ENCODE data around the gene NLRC3. TPM values are rescaled to one million over a fixed set of nuclear protein-coding genes. Genes with fewer than 3 reads are reported as not detected.

NLRC3 gene
- total RNA-seq, 1 donor from 2014 or later, result 0.23 TPM

DNA sequence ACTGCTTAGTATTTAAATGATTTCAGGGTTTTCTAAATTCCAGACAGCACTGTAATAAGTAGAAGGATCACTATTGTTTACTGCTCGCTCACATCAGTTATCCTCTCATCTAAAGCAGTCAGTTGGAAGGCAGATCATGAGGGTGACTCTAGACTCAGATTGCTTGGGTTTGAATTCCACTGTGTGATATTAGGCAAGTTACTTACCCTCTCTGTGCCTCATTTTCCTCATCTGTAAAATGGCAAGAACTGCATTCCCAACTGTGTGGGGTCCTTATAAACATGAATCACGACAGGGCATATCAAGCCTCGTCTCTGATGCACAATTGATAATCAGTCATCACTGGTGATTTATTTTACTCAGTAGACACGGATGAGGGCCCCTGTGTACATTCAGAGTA, 61.3 kb downstream of the NLRC3 start:
- Mint-ChIP-seq H3K4me3 (ENCODE audit: unreplicated experiment) (no peak overlapping the region), H3K27ac (ENCODE audit: unreplicated experiment) (no peak overlapping the region), H3K4me1 (ENCODE audit: low read depth, unreplicated experiment) (peaks cover 5% of the 10 kb centered on the region), H3K9me3 (ENCODE audit: unreplicated experiment) (no peaks in the 10 kb centered on the region), H3K27me3 (ENCODE audit: low read depth, unreplicated experiment) (no peaks in the 10 kb centered on the region), H3K36me3 (ENCODE audit: low read depth, unreplicated experiment) (peaks cover 23% of the 10 kb centered on the region)
- no peak for TF ChIP-seq CTCF (IDR thresholded peaks at IDR 0.05; ENCODE audit: insufficient read depth, low read depth, low read length)
- no peak for TF ChIP-seq EZH2 (IDR thresholded peaks at IDR 0.05; ENCODE audit: insufficient read depth, low read length)
- no peaks in the 10 kb centered on the region for H3K9me3 ChIP-seq (ENCODE audit: insufficient read depth, low read depth, low read length)
- peaks cover 18% of the 10 kb centered on the region for H3K36me3 ChIP-seq (ENCODE audit: insufficient read depth, low read length)
- H3K4me1 ChIP-seq (ENCODE audit: insufficient read depth, low read length), result peaks cover 6% of the 10 kb centered on the region
- no peaks in the 10 kb centered on the region for H3K27me3 ChIP-seq (ENCODE audit: insufficient read depth, low read length)
- peaks cover 19% of the 10 kb centered on the region for H4K20me1 ChIP-seq (ENCODE audit: insufficient read depth, low read length)
- no peak overlapping the region for H3K9ac ChIP-seq (ENCODE audit: low read length)
- DNase-seq (ENCODE audit: low read depth), result no peak
- H3K4me2 ChIP-seq (ENCODE audit: low read length), result no peak overlapping the region
- H3K27ac ChIP-seq (ENCODE audit: low read depth, low read length), result no peak overlapping the region
- no peaks in the 10 kb centered on the region for H3K79me2 ChIP-seq (ENCODE audit: insufficient read depth, low read length)
- FAIRE-seq, result no peak
- H2AFZ ChIP-seq (ENCODE audit: low read depth, low read length), result no peak overlapping the region
- H3K4me3 ChIP-seq (ENCODE audit: insufficient read depth, low read depth, low read length), result no peak overlapping the region

DNA sequence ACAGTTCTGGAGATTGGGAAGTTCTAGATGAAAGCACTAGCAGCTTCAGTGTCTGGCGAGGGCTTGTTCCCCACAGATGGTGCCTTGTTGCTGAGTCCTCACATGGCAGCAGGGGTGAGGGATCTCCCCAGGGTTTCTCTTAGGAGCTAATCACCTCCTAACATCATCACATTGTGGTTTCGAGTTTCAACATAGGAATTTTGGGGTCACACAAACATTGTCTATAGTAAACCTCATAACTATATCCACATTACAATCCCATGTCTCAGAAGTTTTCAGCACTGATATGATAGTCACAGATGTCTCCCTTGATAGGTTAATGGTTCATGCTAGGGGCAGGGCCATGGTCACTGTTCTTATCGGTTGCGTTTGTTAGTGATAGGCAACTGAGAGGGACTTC, 62.6 kb downstream of the NLRC3 start:
- H3K27me3 Mint-ChIP-seq (ENCODE audit: low read depth, unreplicated experiment), result no peaks in the 10 kb centered on the region
- FAIRE-seq (no peak), DNase-seq (ENCODE audit: low read depth) (peak; percentile 32)
- peaks cover 20% of the 10 kb centered on the region for H4K20me1 ChIP-seq (ENCODE audit: insufficient read depth, low read length)
- H3K9me3 ChIP-seq (ENCODE audit: insufficient read depth, low read depth, low read length), result no peaks in the 10 kb centered on the region
- no peak overlapping the region for H3K4me3 ChIP-seq (ENCODE audit: insufficient read depth, low read depth, low read length)
- H3K36me3 ChIP-seq (ENCODE audit: insufficient read depth, low read length), result peaks cover 18% of the 10 kb centered on the region
- no peak overlapping the region for H3K27ac Mint-ChIP-seq (ENCODE audit: unreplicated experiment)
- H3K4me1 Mint-ChIP-seq (ENCODE audit: low read depth, unreplicated experiment), result no peaks in the 10 kb centered on the region
- H3K27ac ChIP-seq (ENCODE audit: low read depth, low read length), result no peak overlapping the region
- H3K36me3 Mint-ChIP-seq (ENCODE audit: low read depth, unreplicated experiment), result peaks cover 20% of the 10 kb centered on the region
- H3K27me3 ChIP-seq (ENCODE audit: insufficient read depth, low read length), result no peaks in the 10 kb centered on the region
- no peak overlapping the region for H3K9ac ChIP-seq (ENCODE audit: low read length)
- TF ChIP-seq EZH2 (IDR thresholded peaks at IDR 0.05; ENCODE audit: insufficient read depth, low read length), result no peak
- H3K4me3 Mint-ChIP-seq (ENCODE audit: unreplicated experiment), result no peak overlapping the region
- H3K4me1 ChIP-seq (ENCODE audit: insufficient read depth, low read length), result peaks cover 6% of the 10 kb centered on the region
- no peak overlapping the region for H2AFZ ChIP-seq (ENCODE audit: low read depth, low read length)
- H3K79me2 ChIP-seq (ENCODE audit: insufficient read depth, low read length), result no peaks in the 10 kb centered on the region
- no peaks in the 10 kb centered on the region for H3K9me3 Mint-ChIP-seq (ENCODE audit: unreplicated experiment)
- H3K4me2 ChIP-seq (ENCODE audit: low read length), result no peak overlapping the region

- H3K27ac ChIP-seq (ENCODE audit: low read depth, low read length), result no peak overlapping the region
- peaks cover 17% of the 10 kb centered on the region for H3K36me3 Mint-ChIP-seq (ENCODE audit: low read depth, unreplicated experiment)
Measured at GRCh38 chr16:3513892-3514583, 63.2 kb downstream of the NLRC3 start.

More at GRCh38 chr16:3513892-3514583, 63.2 kb downstream of the NLRC3 start:
- no peak overlapping the region for H3K4me3 ChIP-seq (ENCODE audit: insufficient read depth, low read depth, low read length)
- TF ChIP-seq CTCF (IDR thresholded peaks at IDR 0.05; ENCODE audit: insufficient read depth, low read depth, low read length), result no peak
- TF ChIP-seq EZH2 (IDR thresholded peaks at IDR 0.05; ENCODE audit: insufficient read depth, low read length), result no peak
- DNase-seq (ENCODE audit: low read depth), result no peak
- H3K4me1 ChIP-seq (ENCODE audit: insufficient read depth, low read length), result peaks cover 6% of the 10 kb centered on the region
- H4K20me1 ChIP-seq (ENCODE audit: insufficient read depth, low read length), result peaks cover 20% of the 10 kb centered on the region
- no peaks in the 10 kb centered on the region for H3K9me3 ChIP-seq (ENCODE audit: insufficient read depth, low read depth, low read length)
- H3K9me3 Mint-ChIP-seq (ENCODE audit: unreplicated experiment), result no peaks in the 10 kb centered on the region
- peaks cover 20% of the 10 kb centered on the region for H3K36me3 ChIP-seq (ENCODE audit: insufficient read depth, low read length)
- no peak overlapping the region for H3K4me2 ChIP-seq (ENCODE audit: low read length)
- H3K79me2 ChIP-seq (ENCODE audit: insufficient read depth, low read length), result no peaks in the 10 kb centered on the region
- H2AFZ ChIP-seq (ENCODE audit: low read depth, low read length), result no peak overlapping the region
- no peak for FAIRE-seq
- H3K27me3 ChIP-seq (ENCODE audit: insufficient read depth, low read length), result no peaks in the 10 kb centered on the region
- H3K27ac Mint-ChIP-seq (ENCODE audit: unreplicated experiment), result no peak overlapping the region
- no peaks in the 10 kb centered on the region for H3K27me3 Mint-ChIP-seq (ENCODE audit: low read depth, unreplicated experiment)
- H3K4me1 Mint-ChIP-seq (ENCODE audit: low read depth, unreplicated experiment), result no peaks in the 10 kb centered on the region
- no peak overlapping the region for H3K9ac ChIP-seq (ENCODE audit: low read length)
- H3K4me3 Mint-ChIP-seq (ENCODE audit: unreplicated experiment), result no peak overlapping the region
